Ovary (tissue), 3 donors: ENCODE results near the gene CCT4.
"Not testable (repeated sequence)": the region's sequence is repeated elsewhere in the genome, so short reads cannot be mapped to it uniquely, and the experiment has no call there.

Experiments used
- CTCF ChIP-seq, 3 donors: fragments of 450-650 bp in 2 of 3; fragments of 200-600 bp in 1 of 3; IDR thresholded peaks; one replicate each; pipeline versions ENCODE4 v1.5.1 to v1.8.0; 2016 to 2022; ENCODE audit warnings: antibody characterized with exemption in 3 of 3, mild to moderate bottlenecking in 1 of 3
- EP300 ChIP-seq: sonication (generic); formaldehyde crosslinking; IDR thresholded peaks from one replicate; pipeline ENCODE4 v1.6.1; 2017; ENCODE audit warnings: antibody characterized with exemption
- POLR2A ChIP-seq: fragments of 450-650 bp; IDR thresholded peaks from one replicate; pipeline ENCODE4 v1.6.1; 2017; ENCODE audit warnings: antibody characterized with exemption, mild to moderate bottlenecking, moderate library complexity
- donor health status: DM: no; HTN: no; CAD: no.

GRCh38 chr2:61914794-61915193 lies 26.3 kb upstream of the CCT4 start:
- TF ChIP-seq CTCF (IDR thresholded peaks at IDR 0.05); EP300; POLR2A: not testable (repeated sequence)
